HepG2 (cell line): ENCODE measurements around the gene PEAK1.

Experiments
- ATF6 ChIP-seq: sonication (generic); formaldehyde crosslinking; conservative IDR thresholded peaks from 2 replicates; pipeline ENCODE4 v1.4.0; 2020; ENCODE audit warnings: missing genetic modification reagents
- CHD4 ChIP-seq: fragments of 200-600 bp; sonication (generic); IDR thresholded peaks from 2 replicates; pipeline ENCODE4 v1.7.0; 2017; ENCODE audit warnings: mild to moderate bottlenecking, low read length, borderline replicate concordance
- CTCF ChIP-seq: sonication (generic); formaldehyde crosslinking; IDR thresholded peaks from 2 replicates; pipeline ENCODE4 v1.5.0; 2020; ENCODE audit warnings: mild to moderate bottlenecking, missing genetic modification reagents, moderate library complexity
- HINFP ChIP-seq: sonication (generic); formaldehyde crosslinking; IDR thresholded peaks from 2 replicates; pipeline ENCODE4 v1.4.0; 2020; ENCODE audit warnings: low read depth, mild to moderate bottlenecking, missing genetic modification reagents
- HNF1A ChIP-seq, 2 experiments: sonication (generic) in 1 of 2; formaldehyde crosslinking in 1 of 2; IDR thresholded peaks; 2 replicates each; pipeline versions ENCODE4 v1.4.0 to v1.6.1; 2016 to 2020; ENCODE audit warnings: borderline replicate concordance in 1 of 2, low read depth in 1 of 2, mild to moderate bottlenecking in 1 of 2, missing genetic modification reagents in 1 of 2
- PCBP1 ChIP-seq: fragments of 200-400 bp; formaldehyde crosslinking; IDR thresholded peaks from 2 replicates; pipeline ENCODE4 v1.6.1; 2017; ENCODE audit warnings: mild to moderate bottlenecking, low read depth, low read length, borderline replicate concordance
- POLR2A ChIP-seq, 2 experiments: IDR thresholded peaks; 2 replicates each; pipeline ENCODE4 v1.6.1; 2011; ENCODE audit warnings: low read depth in 2 of 2, low read length in 2 of 2, mild to moderate bottlenecking in 1 of 2, moderate library complexity in 1 of 2; ENCODE audit not compliant: insufficient read depth in 1 of 2
- REST ChIP-seq, 2 experiments: IDR thresholded peaks; 2 replicates each; pipeline ENCODE4 v1.6.1; 2011 to 2012; ENCODE audit warnings: low read length in 2 of 2, borderline replicate concordance in 1 of 2, low read depth in 1 of 2, mild to moderate bottlenecking in 1 of 2, moderate library complexity in 1 of 2
- TAF15 ChIP-seq: fragments of 200-400 bp; formaldehyde crosslinking; IDR thresholded peaks from one replicate; pipeline ENCODE4 v1.6.1; 2018; ENCODE audit warnings: mild to moderate bottlenecking, low read depth, low read length; ENCODE audit not compliant: poor library complexity, severe bottlenecking
- TMF1 ChIP-seq: sonication (generic); formaldehyde crosslinking; IDR thresholded peaks from 2 replicates; pipeline ENCODE4 v1.8.1; 2022; ENCODE audit warnings: low read depth, missing genetic modification reagents
- ZNF335 ChIP-seq: sonication (generic); formaldehyde crosslinking; IDR thresholded peaks from 2 replicates; pipeline ENCODE4 v1.4.0; 2020; ENCODE audit warnings: missing genetic modification reagents
- ZNF382 ChIP-seq: sonication (generic); formaldehyde crosslinking; IDR thresholded peaks from 2 replicates; pipeline ENCODE4 v1.5.0; 2020; ENCODE audit warnings: missing genetic modification reagents, mild to moderate bottlenecking, borderline replicate concordance

GRCh38 chr15:77415450-77416147, 4.3 kb downstream of the PEAK1 start:
- TF ChIP-seq PCBP1 (no peak), CTCF (CRISPR knock-in tag) (no peak), TAF15 (no peak), CHD4 (no peak), ZNF335 (CRISPR knock-in tag) (no peak), POLR2A (IDR thresholded peaks at IDR 0.05; ENCODE audit: insufficient read depth in 1 of 2, low read depth in 2 of 2, low read length in 2 of 2) (no peak), REST (IDR thresholded peaks at IDR 0.05; ENCODE audit: borderline replicate concordance in 1 of 2, low read depth in 1 of 2, low read length in 2 of 2) (no peak), ATF6 (CRISPR knock-in tag) (no peak), ZNF382 (no peak), HNF1A (IDR thresholded peaks at IDR 0.05; ENCODE audit: low read depth) (no peak), HNF1A (CRISPR knock-in tag; IDR thresholded peaks at IDR 0.05; ENCODE audit: borderline replicate concordance) (no peak), TMF1 (CRISPR knock-in tag) (no peak), HINFP (CRISPR knock-in tag) (no peak)
